ENCODE measurements around the gene GPATCH2L.

The GPATCH2L gene

DNA sequence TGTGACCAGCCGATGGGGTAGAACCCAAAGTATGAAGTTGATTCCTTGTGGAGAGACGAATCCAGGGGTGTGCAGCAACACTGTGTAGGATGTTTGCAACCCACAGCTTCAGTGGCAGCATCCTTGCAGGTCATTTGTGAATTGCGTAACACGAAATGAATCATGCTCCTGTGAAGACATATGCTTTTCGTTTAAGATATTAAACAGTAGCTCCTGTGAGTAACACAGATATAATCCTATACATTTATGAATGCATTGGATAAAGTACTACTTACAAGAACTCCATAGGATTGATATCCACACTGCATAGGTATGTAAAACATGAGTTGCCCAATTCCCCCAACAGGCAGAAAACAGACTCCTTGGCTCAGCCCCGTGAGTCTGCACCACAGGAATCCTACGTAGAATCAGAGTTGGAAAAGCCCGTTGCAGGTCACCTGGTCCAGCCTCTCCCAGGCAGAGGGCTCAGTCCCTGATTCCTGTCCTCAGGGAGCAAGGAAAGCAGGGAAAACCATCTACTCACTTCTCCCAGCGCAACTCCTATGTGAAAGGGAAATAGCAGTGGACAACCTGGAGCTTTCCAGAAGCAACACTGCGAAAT lies 75.8 kb downstream of the GPATCH2L start:
- H4K20me1 ChIP-seq (ENCODE audit: insufficient read depth, low read length): no peaks in the 10 kb centered on the region
- H3K4me2 ChIP-seq (ENCODE audit: low read length): no peak overlapping the region
- no peak overlapping the region for H3K4me3 ChIP-seq (ENCODE audit: low read depth, low read length, poor library complexity, severe bottlenecking)
- no peak overlapping the region for H3K27ac ChIP-seq (ENCODE audit: low read depth, low read length, poor library complexity, severe bottlenecking)
- TF ChIP-seq EZH2 (IDR thresholded peaks at IDR 0.05; ENCODE audit: borderline replicate concordance, low read length): no peak
- TF ChIP-seq, protein P1, sequence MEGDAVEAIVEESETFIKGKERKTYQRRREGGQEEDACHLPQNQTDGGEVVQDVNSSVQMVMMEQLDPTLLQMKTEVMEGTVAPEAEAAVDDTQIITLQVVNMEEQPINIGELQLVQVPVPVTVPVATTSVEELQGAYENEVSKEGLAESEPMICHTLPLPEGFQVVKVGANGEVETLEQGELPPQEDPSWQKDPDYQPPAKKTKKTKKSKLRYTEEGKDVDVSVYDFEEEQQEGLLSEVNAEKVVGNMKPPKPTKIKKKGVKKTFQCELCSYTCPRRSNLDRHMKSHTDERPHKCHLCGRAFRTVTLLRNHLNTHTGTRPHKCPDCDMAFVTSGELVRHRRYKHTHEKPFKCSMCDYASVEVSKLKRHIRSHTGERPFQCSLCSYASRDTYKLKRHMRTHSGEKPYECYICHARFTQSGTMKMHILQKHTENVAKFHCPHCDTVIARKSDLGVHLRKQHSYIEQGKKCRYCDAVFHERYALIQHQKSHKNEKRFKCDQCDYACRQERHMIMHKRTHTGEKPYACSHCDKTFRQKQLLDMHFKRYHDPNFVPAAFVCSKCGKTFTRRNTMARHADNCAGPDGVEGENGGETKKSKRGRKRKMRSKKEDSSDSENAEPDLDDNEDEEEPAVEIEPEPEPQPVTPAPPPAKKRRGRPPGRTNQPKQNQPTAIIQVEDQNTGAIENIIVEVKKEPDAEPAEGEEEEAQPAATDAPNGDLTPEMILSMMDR (IDR thresholded peaks at IDR 0.05; ENCODE audit: low read length): no peak
- no peaks in the 10 kb centered on the region for H3K27me3 ChIP-seq (ENCODE audit: insufficient read depth, low read length)
- H2AFZ ChIP-seq (ENCODE audit: low read length): no peak overlapping the region
- H3K9ac ChIP-seq (ENCODE audit: low read length): no peak overlapping the region
- no peaks in the 10 kb centered on the region for H3K4me1 ChIP-seq (ENCODE audit: insufficient read depth, low read length, severe bottlenecking)
- H3K79me2 ChIP-seq (ENCODE audit: insufficient read depth, low read length): no peaks in the 10 kb centered on the region
- no peaks in the 10 kb centered on the region for H3K9me2 ChIP-seq (ENCODE audit: low read depth, low read length)
- H3K9me3 ChIP-seq (ENCODE audit: low read length): 0 out of 2 replicates have a peak, but pooled peaks cover 2% of the 10 kb centered on the region
- no peaks in the 10 kb centered on the region for H3F3A ChIP-seq (ENCODE audit: insufficient read depth, low read length)
- H3K36me3 ChIP-seq (ENCODE audit: insufficient read depth, low read length): no peaks in the 10 kb centered on the region

DNA sequence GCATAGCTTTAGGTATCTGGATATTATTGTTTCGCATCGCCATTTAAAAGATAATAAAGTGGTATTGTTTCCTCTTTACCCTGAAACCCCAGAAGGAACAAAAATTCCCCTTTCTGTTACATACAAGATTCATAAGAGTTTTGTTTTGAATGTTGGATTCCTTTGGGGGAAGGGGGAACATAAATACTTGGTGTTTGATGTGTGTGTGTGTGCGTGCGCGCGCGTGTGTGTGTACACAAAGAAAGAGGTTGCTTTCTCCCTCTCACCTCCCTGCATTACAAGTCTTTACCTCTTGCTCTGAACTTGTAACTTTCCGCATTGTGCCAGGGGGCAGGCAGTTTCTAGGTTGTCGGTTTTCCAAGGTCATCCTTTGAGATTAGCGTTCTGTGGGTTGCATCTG lies 76.4 kb downstream of the GPATCH2L start:
- Histone ChIP-seq H3K27me3 (ENCODE audit: insufficient read depth, low read length) (no peaks in the 10 kb centered on the region), H3K9me2 (ENCODE audit: low read depth, low read length) (no peaks in the 10 kb centered on the region), H3K36me3 (ENCODE audit: insufficient read depth, low read length) (no peaks in the 10 kb centered on the region), H4K20me1 (ENCODE audit: insufficient read depth, low read length) (no peaks in the 10 kb centered on the region), H2AFZ (ENCODE audit: low read length) (no peak overlapping the region), H3K79me2 (ENCODE audit: insufficient read depth, low read length) (no peaks in the 10 kb centered on the region), H3K4me2 (ENCODE audit: low read length) (no peak overlapping the region), H3K4me3 (ENCODE audit: low read depth, low read length, poor library complexity, severe bottlenecking) (no peak overlapping the region), H3F3A (ENCODE audit: insufficient read depth, low read length) (no peaks in the 10 kb centered on the region), H3K9ac (ENCODE audit: low read length) (no peak overlapping the region), H3K9me3 (ENCODE audit: low read length) (0 out of 2 replicates have a peak, but pooled peaks cover 2% of the 10 kb centered on the region), H3K27ac (ENCODE audit: low read depth, low read length, poor library complexity, severe bottlenecking) (no peak overlapping the region), H3K4me1 (ENCODE audit: insufficient read depth, low read length, severe bottlenecking) (no peaks in the 10 kb centered on the region)
- no peak for TF ChIP-seq EZH2 (IDR thresholded peaks at IDR 0.05; ENCODE audit: borderline replicate concordance, low read length)
- TF ChIP-seq, protein P1 (IDR thresholded peaks at IDR 0.05; ENCODE audit: low read length): no peak

DNA sequence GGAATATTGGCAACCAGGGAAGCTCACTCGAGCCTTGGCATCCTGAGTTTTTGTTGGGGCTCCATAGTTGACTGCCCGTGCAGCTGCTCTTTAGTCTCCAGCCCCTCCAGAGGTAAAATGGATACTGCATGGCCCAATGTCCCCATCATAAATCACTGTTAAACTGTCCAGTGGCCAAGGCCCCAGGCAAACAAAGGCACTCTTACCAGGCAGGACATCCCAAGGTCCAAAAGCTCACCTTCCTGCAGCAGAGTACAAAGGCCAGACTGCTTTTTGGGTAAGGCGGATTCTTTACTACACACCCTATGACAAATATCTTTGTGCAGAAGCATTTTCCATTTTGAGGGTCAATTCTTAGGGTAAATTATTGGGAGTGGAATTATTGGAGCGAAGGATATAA lies 81.1 kb downstream of the GPATCH2L start:
- H3K9me3 ChIP-seq (ENCODE audit: low read length): no peaks in the 10 kb centered on the region
- no peak overlapping the region for H2AFZ ChIP-seq (ENCODE audit: low read length)
- H3K27ac ChIP-seq (ENCODE audit: low read depth, low read length, poor library complexity, severe bottlenecking): no peak overlapping the region
- no peak overlapping the region for H3K9ac ChIP-seq (ENCODE audit: low read length)
- no peaks in the 10 kb centered on the region for H3K27me3 ChIP-seq (ENCODE audit: insufficient read depth, low read length)
- H3K36me3 ChIP-seq (ENCODE audit: insufficient read depth, low read length): no peaks in the 10 kb centered on the region
- H3K4me1 ChIP-seq (ENCODE audit: insufficient read depth, low read length, severe bottlenecking): no peaks in the 10 kb centered on the region
- no peaks in the 10 kb centered on the region for H3K9me2 ChIP-seq (ENCODE audit: low read depth, low read length)
- no peak overlapping the region for H3K4me2 ChIP-seq (ENCODE audit: low read length)
- TF ChIP-seq, protein P1 (IDR thresholded peaks at IDR 0.05; ENCODE audit: low read length): no peak
- TF ChIP-seq EZH2 (IDR thresholded peaks at IDR 0.05; ENCODE audit: borderline replicate concordance, low read length): no peak
- no peak overlapping the region for H3K4me3 ChIP-seq (ENCODE audit: low read depth, low read length, poor library complexity, severe bottlenecking)
- no peaks in the 10 kb centered on the region for H3F3A ChIP-seq (ENCODE audit: insufficient read depth, low read length)
- no peaks in the 10 kb centered on the region for H3K79me2 ChIP-seq (ENCODE audit: insufficient read depth, low read length)
- no peaks in the 10 kb centered on the region for H4K20me1 ChIP-seq (ENCODE audit: insufficient read depth, low read length)

Measured in OCI-LY1 (cell line).